GM19328 (cell line): ENCODE data around the gene GASK1A.

Source experiments
- ATAC-seq: cut with Tn5 transposase; IDR thresholded peaks from one replicate; pipeline ENCODE4 v1.9.1; 2021; ENCODE audit warnings: mild to moderate bottlenecking, moderate library complexity; ENCODE audit not compliant: unreplicated experiment

Gene GASK1A

DNA sequence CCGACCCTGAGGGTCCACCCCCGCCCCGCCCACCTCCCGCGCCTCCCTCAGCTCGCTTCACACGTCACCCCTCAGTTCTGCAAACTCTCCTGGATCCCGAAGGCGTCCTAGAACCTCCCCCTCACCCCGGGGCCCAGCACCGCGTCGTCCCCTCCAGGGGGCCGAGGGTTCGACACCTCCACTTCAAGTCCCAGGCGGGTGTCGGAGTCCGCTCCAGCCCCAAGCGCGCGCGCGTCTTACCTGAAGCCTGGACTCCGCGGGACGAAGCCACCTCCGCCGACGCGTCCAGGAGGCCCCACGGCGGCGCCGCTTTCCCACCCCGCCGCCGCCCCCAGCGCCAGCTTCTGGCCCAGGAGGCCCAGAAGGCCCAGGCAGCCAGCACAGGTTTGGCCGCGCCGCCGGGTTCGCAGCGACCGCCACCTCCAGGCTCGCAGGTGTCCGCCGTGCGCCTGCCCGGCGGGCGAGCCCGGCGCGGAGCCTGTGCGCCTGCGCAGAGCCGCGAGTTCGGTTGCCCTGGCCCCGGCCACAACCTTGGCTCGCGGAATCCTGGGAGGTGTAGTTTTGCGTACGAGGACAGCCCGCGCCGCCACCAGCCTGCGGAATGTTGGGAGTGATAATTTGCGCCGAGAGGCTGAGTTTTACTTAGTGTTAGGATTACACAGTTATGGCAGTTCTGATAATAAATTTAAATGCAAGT, 126.6 kb downstream of the GASK1A start, which contains the start of gene POMGNT2:
TSS of gene POMGNT2 (minus strand) at position 484 of the 697 bp plus-strand sequence. CDS start 24,648 bp downstream, outside the sequence.
- peak; percentile 64 for ATAC-seq

- no peak for ATAC-seq
Observed at GRCh38 chr3:43106293-43106628, 127.2 kb downstream of the GASK1A start.
